Measurements from ENCODE around the gene ING1. TPM values are rescaled to one million over a fixed set of nuclear protein-coding genes. Genes with fewer than 3 reads are reported as not detected.

The ING1 gene
- polyA plus RNA-seq, 1 donor (not counting 4 experiments of a cell fraction or from before 2014, with no cell fraction given), result 6.4 TPM

- Histone ChIP-seq H3K79me2 (ENCODE audit: control insufficient read depth, insufficient read depth, low read length) (peaks cover 51% of the 10 kb centered on the region), H3K27ac (ENCODE audit: control insufficient read depth, insufficient read depth, low read length) (no peak overlapping the region), H3K27me3 (ENCODE audit: control insufficient read depth, extremely low read depth, insufficient read depth, low read length) (no peaks in the 10 kb centered on the region), H3K4me1 (ENCODE audit: control insufficient read depth, extremely low read depth, insufficient read depth, low read length) (peaks cover 5% of the 10 kb centered on the region), H2AFZ (ENCODE audit: control insufficient read depth, low read length) (no peak overlapping the region), H3K4me3 (ENCODE audit: control insufficient read depth in 2 of 3, extremely low read depth in 1 of 3, insufficient read depth in 2 of 3, low read depth in 1 of 3, low read length in 3 of 3) (no peak overlapping the region), H3K9me1 (ENCODE audit: control insufficient read depth, extremely low read depth, insufficient read depth, low read length) (no peaks in the 10 kb centered on the region), H4K20me1 (ENCODE audit: control insufficient read depth, extremely low read depth, insufficient read depth, low read length) (no peaks in the 10 kb centered on the region), H3K9me3 (ENCODE audit: control insufficient read depth, low read depth, low read length) (no peaks in the 10 kb centered on the region), H3K36me3 (ENCODE audit: control insufficient read depth in 2 of 2, extremely low read depth in 1 of 2, insufficient read depth in 2 of 2, low read length in 2 of 2) (peaks cover 1 to 5% of the 10 kb centered on the region in 2 experiments), H3K4me2 (ENCODE audit: control insufficient read depth, extremely low read depth, insufficient read depth, low read depth, low read length) (no peak overlapping the region), H3K9ac (ENCODE audit: control insufficient read depth, extremely low read depth, insufficient read depth, low read length) (no peak overlapping the region)
- TF ChIP-seq EZH2 (IDR thresholded peaks at IDR 0.05; ENCODE audit: low read length), result no peak
- TF ChIP-seq CTCF (optimal IDR thresholded peaks at IDR 0.05 in 1 of 3, IDR thresholded peaks at IDR 0.05 in 1 of 3, conservative IDR thresholded peaks at IDR 0.05 in 1 of 3; ENCODE audit: extremely low read depth in 1 of 3, insufficient read depth in 2 of 3, low read length in 3 of 3), result no peak
- no peak for FAIRE-seq
- DNase-seq (ENCODE audit: low read depth, low spot score), result no peak
- dilution Hi-C loops (cut with MboI; ENCODE audit: extremely low pct_ligation_motif_present, low sequenced_read_pairs), result no loop called here
Observed at GRCh38 chr13:110719036-110719710, 5.7 kb downstream of the ING1 start.

- Histone ChIP-seq H3K9ac (ENCODE audit: control insufficient read depth, extremely low read depth, insufficient read depth, low read length) (no peak overlapping the region), H3K4me2 (ENCODE audit: control insufficient read depth, extremely low read depth, insufficient read depth, low read depth, low read length) (no peak overlapping the region), H4K20me1 (ENCODE audit: control insufficient read depth, extremely low read depth, insufficient read depth, low read length) (no peaks in the 10 kb centered on the region), H3K27ac (ENCODE audit: control insufficient read depth, insufficient read depth, low read length) (no peak overlapping the region), H3K4me1 (ENCODE audit: control insufficient read depth, extremely low read depth, insufficient read depth, low read length) (peaks cover 5% of the 10 kb centered on the region), H3K9me3 (ENCODE audit: control insufficient read depth, low read depth, low read length) (no peaks in the 10 kb centered on the region), H3K9me1 (ENCODE audit: control insufficient read depth, extremely low read depth, insufficient read depth, low read length) (no peaks in the 10 kb centered on the region), H2AFZ (ENCODE audit: control insufficient read depth, low read length) (no peak overlapping the region), H3K36me3 (ENCODE audit: control insufficient read depth in 2 of 2, extremely low read depth in 1 of 2, insufficient read depth in 2 of 2, low read length in 2 of 2) (peaks cover 1 to 5% of the 10 kb centered on the region in 2 experiments), H3K27me3 (ENCODE audit: control insufficient read depth, extremely low read depth, insufficient read depth, low read length) (no peaks in the 10 kb centered on the region), H3K79me2 (ENCODE audit: control insufficient read depth, insufficient read depth, low read length) (peaks cover 24% of the 10 kb centered on the region), H3K4me3 (ENCODE audit: control insufficient read depth in 2 of 3, extremely low read depth in 1 of 3, insufficient read depth in 2 of 3, low read depth in 1 of 3, low read length in 3 of 3) (no peak overlapping the region)
- FAIRE-seq (no peak), DNase-seq (ENCODE audit: low read depth, low spot score) (no peak)
- TF ChIP-seq CTCF (optimal IDR thresholded peaks at IDR 0.05 in 1 of 3, IDR thresholded peaks at IDR 0.05 in 1 of 3, conservative IDR thresholded peaks at IDR 0.05 in 1 of 3; ENCODE audit: extremely low read depth in 1 of 3, insufficient read depth in 2 of 3, low read length in 3 of 3), result no peak
- TF ChIP-seq EZH2 (IDR thresholded peaks at IDR 0.05; ENCODE audit: low read length), result no peak
- dilution Hi-C loops (cut with MboI; ENCODE audit: extremely low pct_ligation_motif_present, low sequenced_read_pairs), result no loop called here
Observed at GRCh38 chr13:110722971-110723370, 9.5 kb downstream of the ING1 start.

Data from keratinocyte (primary cell).